ENCODE measurements around the gene NAP1L4. TPM values are rescaled to one million over a fixed set of nuclear protein-coding genes. Genes with fewer than 3 reads are reported as not detected.

Gene NAP1L4
- total RNA-seq, 2 donors from 2014 or later: 45.9 to 57.7 TPM

GRCh38 chr11:3004481-3004880, 12.4 kb upstream of the NAP1L4 start:
- no peak for ATAC-seq
- no peak overlapping the region for H3K4me3 ChIP-seq
- intact Hi-C loops (cut with DNase I): no loop called here
- H3K36me3 ChIP-seq (replicated peaks in 1 of 2; ENCODE audit: insufficient read depth in 1 of 2, low read depth in 2 of 2): peaks cover 0 to 7% of the 10 kb centered on the region in 2 donors
- H3K27ac ChIP-seq: no peak overlapping the region
- TF ChIP-seq POLR2A (IDR thresholded peaks at IDR 0.05): no peak
- no peak for TF ChIP-seq CTCF (IDR thresholded peaks at IDR 0.05)
- H3K27me3 ChIP-seq: no peaks in the 10 kb centered on the region
- DNase-seq: no peak
- 90 to 93% methylated on average over 7 to 9 of the region's 10 CpGs for WGBS, 2 donors
- H3K9me3 ChIP-seq: no peaks in the 10 kb centered on the region
- H3K4me1 ChIP-seq: peaks cover 26% of the 10 kb centered on the region

GRCh38 chr11:3003396-3004231, 11.5 kb upstream of the NAP1L4 start:
- Histone ChIP-seq H3K4me1 (peaks cover 34% of the 10 kb centered on the region), H3K27me3 (no peaks in the 10 kb centered on the region), H3K27ac (no peak overlapping the region), H3K4me3 (no peak overlapping the region), H3K36me3 (replicated peaks in 1 of 2; ENCODE audit: insufficient read depth in 1 of 2, low read depth in 2 of 2) (peaks cover 0 to 7% of the 10 kb centered on the region in 2 donors), H3K9me3 (no peaks in the 10 kb centered on the region)
- TF ChIP-seq CTCF (IDR thresholded peaks at IDR 0.05) (no peak), POLR2A (IDR thresholded peaks at IDR 0.05) (no peak)
- no peak for ATAC-seq
- no peak for DNase-seq
- intact Hi-C loops (cut with DNase I): no loop called here
- 87 to 90% methylated on average over 7 to 12 of the region's 12 CpGs for WGBS, 2 donors

GRCh38 chr11:3002871-3003270, 10.7 kb upstream of the NAP1L4 start:
- Histone ChIP-seq H3K27me3 (no peaks in the 10 kb centered on the region), H3K36me3 (replicated peaks in 1 of 2; ENCODE audit: insufficient read depth in 1 of 2, low read depth in 2 of 2) (peaks cover 0 to 7% of the 10 kb centered on the region in 2 donors), H3K4me3 (no peak overlapping the region), H3K27ac (no peak overlapping the region), H3K9me3 (no peaks in the 10 kb centered on the region), H3K4me1 (peaks cover 41% of the 10 kb centered on the region)
- intact Hi-C loops (cut with DNase I): no loop called here
- TF ChIP-seq CTCF (IDR thresholded peaks at IDR 0.05) (no peak), POLR2A (IDR thresholded peaks at IDR 0.05) (no peak)
- DNase-seq (peak in 1 of 4 donors; percentile 8), ATAC-seq (no peak)
- 85 to 86% methylated on average over 8 of the region's 8 CpGs for WGBS, 2 donors

DNA sequence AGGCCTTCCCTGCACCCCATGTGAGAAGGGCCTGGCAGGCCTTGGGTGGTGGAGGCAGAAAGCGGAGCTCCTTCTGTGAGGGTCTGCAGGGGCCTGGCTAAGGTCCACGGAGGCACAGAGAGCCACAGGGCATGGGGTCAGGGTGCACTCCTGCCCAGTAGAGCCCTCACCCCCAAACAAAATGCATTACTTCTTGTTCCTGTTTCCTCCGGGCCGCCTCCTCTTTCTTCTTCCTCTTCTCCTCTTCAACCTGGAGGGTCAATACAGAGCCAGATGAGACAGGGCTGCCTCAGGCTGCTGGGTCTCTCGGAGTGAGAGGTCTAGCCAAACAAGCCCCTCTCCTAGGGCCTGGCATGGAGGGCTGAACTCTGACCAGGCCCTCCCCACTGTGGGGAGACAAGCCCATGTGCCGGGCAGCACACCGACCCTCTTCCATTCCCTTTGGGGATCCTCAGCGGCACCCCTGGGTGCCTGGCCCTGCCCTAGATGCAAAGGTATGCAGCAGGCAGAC, 10.3 kb upstream of the NAP1L4 start:
- no peaks in the 10 kb centered on the region for H3K9me3 ChIP-seq
- no peak overlapping the region for H3K4me3 ChIP-seq
- DNase-seq (peak in 1 of 4 donors; percentile 8), ATAC-seq (no peak)
- peaks cover 46% of the 10 kb centered on the region for H3K4me1 ChIP-seq
- intact Hi-C loops (cut with DNase I): no loop called here
- WGBS, 2 donors: 92 to 93% methylated on average over 8 of the region's 8 CpGs
- peaks cover 0 to 7% of the 10 kb centered on the region in 2 donors for H3K36me3 ChIP-seq (replicated peaks in 1 of 2; ENCODE audit: insufficient read depth in 1 of 2, low read depth in 2 of 2)
- no peak for TF ChIP-seq CTCF (IDR thresholded peaks at IDR 0.05)
- no peak for TF ChIP-seq POLR2A (IDR thresholded peaks at IDR 0.05)
- H3K27me3 ChIP-seq: no peaks in the 10 kb centered on the region
- peak overlapping the region in 2 of 4 donors; percentile 31 to 76 for H3K27ac ChIP-seq
